HepG2 (cell line): ENCODE measurements around the gene TENM3. TPM values are rescaled to one million over a fixed set of nuclear protein-coding genes. Genes with fewer than 3 reads are reported as not detected.

Source experiments
- DR1 ChIP-seq: sonication (generic); formaldehyde crosslinking; IDR thresholded peaks from 2 replicates; pipeline ENCODE4 v1.8.0; 2021; ENCODE audit warnings: mild to moderate bottlenecking, missing genetic modification reagents, inconsistent platforms
- GABPB1 ChIP-seq: IDR thresholded peaks from 2 replicates; pipeline ENCODE4 v1.6.1; 2016; ENCODE audit warnings: mild to moderate bottlenecking, missing genetic modification reagents, moderate library complexity, missing compliant biosample characterization
- GLI4 ChIP-seq: sonication (generic); formaldehyde crosslinking; IDR thresholded peaks from 2 replicates; pipeline ENCODE4 v1.5.1; 2020; ENCODE audit warnings: missing genetic modification reagents, mild to moderate bottlenecking, moderate library complexity, borderline replicate concordance
- NFE2 ChIP-seq: sonication (generic); formaldehyde crosslinking; IDR thresholded peaks from 2 replicates; pipeline ENCODE4 v1.4.0; 2020; ENCODE audit warnings: missing genetic modification reagents
- SKI ChIP-seq: fragments of 450-650 bp; IDR thresholded peaks from one replicate; pipeline ENCODE4 v1.6.1; 2018; ENCODE audit warnings: mild to moderate bottlenecking; ENCODE audit not compliant: partially characterized antibody
- ZEB1 ChIP-seq: IDR thresholded peaks from 2 replicates; pipeline ENCODE4 v1.6.1; 2012; ENCODE audit warnings: mild to moderate bottlenecking, low read depth, inconsistent platforms; ENCODE audit not compliant: insufficient replicate concordance
- ZFP90 ChIP-seq: sonication (generic); formaldehyde crosslinking; IDR thresholded peaks from 2 replicates; pipeline ENCODE4 v1.8.0; 2022; ENCODE audit warnings: missing genetic modification reagents, mild to moderate bottlenecking, inconsistent platforms, borderline replicate concordance
- ZNF234 ChIP-seq: sonication (generic); formaldehyde crosslinking; conservative IDR thresholded peaks from 2 replicates; pipeline ENCODE4 v1.5.1; 2020; ENCODE audit warnings: mild to moderate bottlenecking, missing genetic modification reagents
- ZNF619 ChIP-seq: sonication (generic); formaldehyde crosslinking; IDR thresholded peaks from 2 replicates; pipeline ENCODE4 v1.4.0; 2020; ENCODE audit warnings: mild to moderate bottlenecking, missing genetic modification reagents
- ZNF652 ChIP-seq: IDR thresholded peaks from 2 replicates; pipeline ENCODE4 v1.6.1; 2016; ENCODE audit warnings: low read depth, borderline replicate concordance
- polyA plus RNA-seq, 8 experiments: library from polyadenylated mRNA; depleted of rRNA in 3 of 8; stranded (reverse) in 7 of 8; unstranded in 1 of 8; fragments of >200 nt; fragmentation: Illumina TruSeq in 4 of 8; extraction: Trizol in 4 of 8; gene quantifications; 2 replicates each; pipeline versions ENCODE4 v1.2.1 to v1.2.3, GENCODE V29; 2011 to 2016; ENCODE audit warnings: low read depth in 4 of 8, missing spikeins in 1 of 8, mixed read lengths in 1 of 8; ENCODE audit not compliant: insufficient read depth in 1 of 8
- total RNA-seq, 5 experiments: library from RNA; depleted of rRNA; stranded (reverse); fragments of >200 nt; fragmentation: Illumina TruSeq; extraction: Trizol; gene quantifications; 2 replicates each; pipeline ENCODE4 v1.2.3, GENCODE V29; 2016; ENCODE audit warnings: low read depth in 1 of 5
- TF ChIP-seq, protein P1 (sequence below): sonication (generic); formaldehyde crosslinking; IDR thresholded peaks from 2 replicates; pipeline ENCODE4 v1.8.0; 2022; ENCODE audit warnings: missing genetic modification reagents, mild to moderate bottlenecking, moderate library complexity, borderline replicate concordance
- TF ChIP-seq, protein P2 (sequence below): sonication (generic); formaldehyde crosslinking; IDR thresholded peaks from 2 replicates; pipeline ENCODE4 v1.5.0; 2020; ENCODE audit warnings: missing genetic modification reagents, mild to moderate bottlenecking, borderline replicate concordance
- TF ChIP-seq, protein P3 (sequence below): sonication (generic); formaldehyde crosslinking; IDR thresholded peaks from 2 replicates; pipeline ENCODE4 v1.8.1; 2023; ENCODE audit warnings: mild to moderate bottlenecking, missing genetic modification reagents

Gene TENM3
- total and polyA plus RNA-seq, 2 of the 13 experiments (the other 11 are each of a cell fraction or from before 2014, with no cell fraction given), result 0.04 TPM; not detected in 1

DNA sequence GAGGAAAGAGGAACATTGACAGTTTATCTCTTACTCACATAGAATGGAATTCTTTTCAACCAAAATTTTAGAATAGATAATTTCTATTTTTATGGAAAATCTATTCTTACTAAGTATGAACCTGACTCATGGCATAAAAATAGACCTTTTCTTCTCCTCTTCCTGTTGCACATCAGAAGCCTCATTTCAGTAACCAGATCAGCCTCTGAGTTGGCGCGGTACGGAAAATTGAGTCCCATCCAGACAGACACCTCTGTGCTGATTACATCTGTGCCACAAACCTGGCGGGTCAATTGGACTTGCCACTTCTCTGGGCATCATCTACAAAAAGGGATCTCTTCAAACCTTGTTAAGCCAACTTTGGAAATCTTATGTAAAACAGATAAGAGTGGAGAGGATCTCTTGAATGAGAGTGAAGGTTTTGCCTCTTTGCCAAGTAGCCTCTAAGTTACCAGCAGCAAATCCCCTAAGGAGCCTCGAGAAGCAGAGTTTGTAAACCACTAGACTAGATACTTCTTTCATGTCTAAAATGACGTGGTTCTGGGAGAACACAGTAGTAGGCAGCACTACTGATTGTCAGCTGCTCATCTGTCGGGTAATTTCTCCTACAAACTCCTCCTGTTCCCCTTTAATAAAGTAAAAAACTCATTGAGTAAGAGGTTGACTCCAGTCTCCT, 37.4 kb downstream of the TENM3 start (continued):
- TF ChIP-seq, protein P1, sequence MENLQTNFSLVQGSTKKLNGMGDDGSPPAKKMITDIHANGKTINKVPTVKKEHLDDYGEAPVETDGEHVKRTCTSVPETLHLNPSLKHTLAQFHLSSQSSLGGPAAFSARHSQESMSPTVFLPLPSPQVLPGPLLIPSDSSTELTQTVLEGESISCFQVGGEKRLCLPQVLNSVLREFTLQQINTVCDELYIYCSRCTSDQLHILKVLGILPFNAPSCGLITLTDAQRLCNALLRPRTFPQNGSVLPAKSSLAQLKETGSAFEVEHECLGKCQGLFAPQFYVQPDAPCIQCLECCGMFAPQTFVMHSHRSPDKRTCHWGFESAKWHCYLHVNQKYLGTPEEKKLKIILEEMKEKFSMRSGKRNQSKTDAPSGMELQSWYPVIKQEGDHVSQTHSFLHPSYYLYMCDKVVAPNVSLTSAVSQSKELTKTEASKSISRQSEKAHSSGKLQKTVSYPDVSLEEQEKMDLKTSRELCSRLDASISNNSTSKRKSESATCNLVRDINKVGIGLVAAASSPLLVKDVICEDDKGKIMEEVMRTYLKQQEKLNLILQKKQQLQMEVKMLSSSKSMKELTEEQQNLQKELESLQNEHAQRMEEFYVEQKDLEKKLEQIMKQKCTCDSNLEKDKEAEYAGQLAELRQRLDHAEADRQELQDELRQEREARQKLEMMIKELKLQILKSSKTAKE, result no peak
- TF ChIP-seq ZNF652 (CRISPR knock-in tag) (no peak), GABPB1 (CRISPR knock-in tag) (no peak), ZNF234 (no peak), DR1 (CRISPR knock-in tag) (no peak), ZFP90 (CRISPR knock-in tag) (no peak), SKI (no peak), ZEB1 (no peak), NFE2 (CRISPR knock-in tag) (no peak), GLI4 (no peak), ZNF619 (CRISPR knock-in tag) (no peak)
- TF ChIP-seq, protein P2, sequence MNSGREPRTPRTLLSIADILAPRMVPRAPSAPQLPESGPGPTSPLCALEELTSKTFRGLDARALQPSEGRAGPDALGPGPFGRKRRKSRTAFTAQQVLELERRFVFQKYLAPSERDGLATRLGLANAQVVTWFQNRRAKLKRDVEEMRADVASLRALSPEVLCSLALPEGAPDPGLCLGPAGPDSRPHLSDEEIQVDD, result no peak
- TF ChIP-seq, protein P3, sequence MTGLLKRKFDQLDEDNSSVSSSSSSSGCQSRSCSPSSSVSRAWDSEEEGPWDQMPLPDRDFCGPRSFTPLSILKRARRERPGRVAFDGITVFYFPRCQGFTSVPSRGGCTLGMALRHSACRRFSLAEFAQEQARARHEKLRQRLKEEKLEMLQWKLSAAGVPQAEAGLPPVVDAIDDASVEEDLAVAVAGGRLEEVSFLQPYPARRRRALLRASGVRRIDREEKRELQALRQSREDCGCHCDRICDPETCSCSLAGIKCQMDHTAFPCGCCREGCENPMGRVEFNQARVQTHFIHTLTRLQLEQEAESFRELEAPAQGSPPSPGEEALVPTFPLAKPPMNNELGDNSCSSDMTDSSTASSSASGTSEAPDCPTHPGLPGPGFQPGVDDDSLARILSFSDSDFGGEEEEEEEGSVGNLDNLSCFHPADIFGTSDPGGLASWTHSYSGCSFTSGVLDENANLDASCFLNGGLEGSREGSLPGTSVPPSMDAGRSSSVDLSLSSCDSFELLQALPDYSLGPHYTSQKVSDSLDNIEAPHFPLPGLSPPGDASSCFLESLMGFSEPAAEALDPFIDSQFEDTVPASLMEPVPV (CRISPR knock-in tag), result no peak
